ENCODE measurements around the gene AEBP1. TPM values are rescaled to one million over a fixed set of nuclear protein-coding genes. Genes with fewer than 3 reads are reported as not detected.

Gene AEBP1
- total and polyA plus RNA-seq, 9 of the 15 experiments (the other 6 are each of a cell fraction or from before 2014, with no cell fraction given) = 0.03 to 0.78 (median 0.30) TPM; not detected in 2

DNA sequence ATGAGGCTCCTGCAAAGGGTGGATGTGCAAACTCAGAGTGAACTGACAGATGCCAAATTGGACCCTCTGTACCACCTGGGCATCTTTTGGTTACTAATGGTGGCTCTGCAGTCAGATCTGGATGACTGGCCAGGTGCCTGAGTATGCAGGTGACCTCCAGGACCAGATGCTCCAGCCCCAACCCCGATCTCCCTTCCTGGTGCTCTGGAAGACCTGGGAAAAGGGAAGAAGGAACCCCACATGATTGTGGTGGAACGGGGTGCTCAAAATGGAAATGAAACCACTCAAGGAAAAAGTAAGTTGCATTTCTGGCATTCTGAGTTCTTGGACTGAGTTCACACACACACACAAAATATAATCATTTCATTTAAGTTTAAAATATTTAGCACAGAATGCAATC is 9.8 kb upstream of the AEBP1 start:
- Histone ChIP-seq H3K27me3 (ENCODE audit: control insufficient read depth in 2 of 2, insufficient read depth in 2 of 2, low read length in 2 of 2) (peaks cover 0 to 5% of the 10 kb centered on the region in 2 experiments; a peak in 1 of 5 replicates), H3K9me3 (replicated peaks; ENCODE audit: control insufficient read depth, insufficient read depth, low read depth, low read length) (no peaks in the 10 kb centered on the region), H3K4me3 (no peak overlapping the region), H4K20me1 (replicated peaks; ENCODE audit: control insufficient read depth, insufficient read depth, low read length) (no peaks in the 10 kb centered on the region), H3K4me2 (ENCODE audit: insufficient read depth, low read length) (no peak overlapping the region), H3K4me1 (replicated peaks in 1 of 2; ENCODE audit: control insufficient read depth in 2 of 2, insufficient read depth in 2 of 2, low read length in 2 of 2) (peaks cover 0 to 8% of the 10 kb centered on the region in 2 experiments; a peak in 1 of 5 replicates), H3K36me3 (ENCODE audit: control insufficient read depth, insufficient read depth, low read length) (no peaks in the 10 kb centered on the region), H3K27ac (ENCODE audit: extremely low read depth, low read depth, low read length) (no peak overlapping the region), H3K79me2 (ENCODE audit: control insufficient read depth, insufficient read depth, low read length) (no peaks in the 10 kb centered on the region), H2AFZ (ENCODE audit: low read depth, low read length) (no peak overlapping the region), H3K9me1 (ENCODE audit: control insufficient read depth, insufficient read depth, low read length) (no peaks in the 10 kb centered on the region), H3K9ac (ENCODE audit: insufficient read depth in 1 of 2, low read depth in 2 of 2, low read length in 2 of 2) (no peak overlapping the region)
- in situ Hi-C loops (cut with MboI) = no loop called here
- POLR2A ChIA-PET = no interaction called here
- CTCF ChIA-PET (ENCODE audit: low intra/inter-chr PET ratio) = no interaction called here
- TF ChIP-seq BMI1 (IDR thresholded peaks at IDR 0.05; ENCODE audit: low read length) (no peak), EZH2 (IDR thresholded peaks at IDR 0.05; ENCODE audit: borderline replicate concordance, low read depth, low read length) (no peak), ATF1 (CRISPR knock-in tag; IDR thresholded peaks at IDR 0.05) (no peak), ATF1 (tag; IDR thresholded peaks at IDR 0.05) (no peak), SAFB (IDR thresholded peaks at IDR 0.05; ENCODE audit: borderline replicate concordance, low read depth, low read length) (no peak), NFATC3 (IDR thresholded peaks at IDR 0.05) (no peak), RB1 (IDR thresholded peaks at IDR 0.05; ENCODE audit: low read depth) (no peak), ZZZ3 (IDR thresholded peaks at IDR 0.05) (no peak), ZFP36 (IDR thresholded peaks at IDR 0.05; ENCODE audit: low read depth, low read length, partially characterized antibody) (no peak), ZNF253 (CRISPR knock-in tag; conservative IDR thresholded peaks at IDR 0.05) (no peak), NELFE (IDR thresholded peaks at IDR 0.05; ENCODE audit: insufficient read depth, insufficient read length) (no peak), PTRF (tag; IDR thresholded peaks at IDR 0.05) (no peak), TEAD1 (CRISPR knock-in tag; IDR thresholded peaks at IDR 0.05) (no peak), CHD1 (IDR thresholded peaks at IDR 0.05; ENCODE audit: low read length) (no peak), FOXK1 (CRISPR knock-in tag; IDR thresholded peaks at IDR 0.05; ENCODE audit: borderline replicate concordance) (no peak), NR2C1 (IDR thresholded peaks at IDR 0.05) (no peak), NR2C1 (tag; IDR thresholded peaks at IDR 0.05) (no peak), ZNF766 (CRISPR knock-in tag; conservative IDR thresholded peaks at IDR 0.05) (no peak)
- TF ChIP-seq, protein P1, sequence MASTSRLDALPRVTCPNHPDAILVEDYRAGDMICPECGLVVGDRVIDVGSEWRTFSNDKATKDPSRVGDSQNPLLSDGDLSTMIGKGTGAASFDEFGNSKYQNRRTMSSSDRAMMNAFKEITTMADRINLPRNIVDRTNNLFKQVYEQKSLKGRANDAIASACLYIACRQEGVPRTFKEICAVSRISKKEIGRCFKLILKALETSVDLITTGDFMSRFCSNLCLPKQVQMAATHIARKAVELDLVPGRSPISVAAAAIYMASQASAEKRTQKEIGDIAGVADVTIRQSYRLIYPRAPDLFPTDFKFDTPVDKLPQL (IDR thresholded peaks at IDR 0.05; ENCODE audit: extremely low read depth, insufficient read length) = no peak
- TF ChIP-seq, protein P2, sequence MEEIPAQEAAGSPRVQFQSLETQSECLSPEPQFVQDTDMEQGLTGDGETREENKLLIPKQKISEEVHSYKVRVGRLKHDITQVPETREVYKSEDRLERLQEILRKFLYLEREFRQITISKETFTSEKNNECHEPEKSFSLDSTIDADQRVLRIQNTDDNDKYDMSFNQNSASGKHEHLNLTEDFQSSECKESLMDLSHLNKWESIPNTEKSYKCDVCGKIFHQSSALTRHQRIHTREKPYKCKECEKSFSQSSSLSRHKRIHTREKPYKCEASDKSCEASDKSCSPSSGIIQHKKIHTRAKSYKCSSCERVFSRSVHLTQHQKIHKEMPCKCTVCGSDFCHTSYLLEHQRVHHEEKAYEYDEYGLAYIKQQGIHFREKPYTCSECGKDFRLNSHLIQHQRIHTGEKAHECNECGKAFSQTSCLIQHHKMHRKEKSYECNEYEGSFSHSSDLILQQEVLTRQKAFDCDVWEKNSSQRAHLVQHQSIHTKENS (CRISPR knock-in tag; IDR thresholded peaks at IDR 0.05) = no peak
- intact Hi-C loops (cut with micrococcal nuclease) = no loop called here
- DNase-seq (ENCODE audit: extremely low read depth in 1 of 4, low spot score in 3 of 4) = no peak
- 5% methylated on average over 2 of the region's 2 CpGs for WGBS (ENCODE audit: insufficient coverage, low coverage, missing lambda C conversion rate)
- no peak for FAIRE-seq
- no TSS peak for BruUV-seq (replicated peaks)
- ATAC-seq = no peak
